Gastroesophageal sphincter (tissue), 3 donors: ENCODE data around the gene CD7.

Experiments used
- CTCF ChIP-seq, 4 experiments: fragments of 200-600 bp in 2 of 4; fragments of 450-650 bp in 2 of 4; sonication (generic) in 1 of 4; IDR thresholded peaks; one replicate each; pipeline ENCODE4 v1.5.1; 2017 to 2019; ENCODE audit warnings: antibody characterized with exemption in 4 of 4, mild to moderate bottlenecking in 2 of 4, moderate library complexity in 2 of 4
- EP300 ChIP-seq: sonication (generic); formaldehyde crosslinking; IDR thresholded peaks from one replicate; pipeline ENCODE4 v1.6.1; 2017; ENCODE audit warnings: antibody characterized with exemption, mild to moderate bottlenecking
- POLR2A ChIP-seq, 2 donors: fragments of 450-650 bp; IDR thresholded peaks; one replicate each; pipeline ENCODE4 v1.6.1; 2017; ENCODE audit warnings: antibody characterized with exemption in 2 of 2, mild to moderate bottlenecking in 2 of 2, moderate library complexity in 1 of 2
- POLR2AphosphoS5 ChIP-seq: sonication (generic); formaldehyde crosslinking; IDR thresholded peaks from one replicate; pipeline ENCODE4 v1.6.1; 2017; ENCODE audit warnings: antibody characterized with exemption

DNA sequence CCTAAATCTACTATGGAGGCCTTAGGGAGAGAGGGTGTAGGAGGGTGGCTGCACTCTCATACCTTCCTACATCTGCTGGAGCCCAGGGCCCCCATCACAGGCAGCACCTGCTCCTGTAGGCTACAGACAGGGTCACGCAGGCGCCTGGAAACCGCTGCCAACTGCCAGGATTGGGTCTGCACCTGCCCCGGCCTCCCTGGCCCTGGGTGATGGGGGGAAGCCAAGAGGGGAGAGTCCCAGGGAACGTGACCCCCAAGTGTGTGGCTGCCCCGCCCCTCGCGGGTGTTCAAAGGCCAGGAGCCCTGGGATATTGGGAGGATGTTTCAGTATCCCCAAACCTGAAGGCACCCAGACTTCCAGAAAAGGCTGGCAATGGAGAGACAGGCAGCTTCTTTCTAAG, 36.1 kb upstream of the CD7 start:
- TF ChIP-seq CTCF (IDR thresholded peaks at IDR 0.05) (no peak), POLR2A (IDR thresholded peaks at IDR 0.05) (no peak), POLR2AphosphoS5 (no peak), EP300 (no peak)
